ENCODE data around the gene C17orf75.

DNA sequence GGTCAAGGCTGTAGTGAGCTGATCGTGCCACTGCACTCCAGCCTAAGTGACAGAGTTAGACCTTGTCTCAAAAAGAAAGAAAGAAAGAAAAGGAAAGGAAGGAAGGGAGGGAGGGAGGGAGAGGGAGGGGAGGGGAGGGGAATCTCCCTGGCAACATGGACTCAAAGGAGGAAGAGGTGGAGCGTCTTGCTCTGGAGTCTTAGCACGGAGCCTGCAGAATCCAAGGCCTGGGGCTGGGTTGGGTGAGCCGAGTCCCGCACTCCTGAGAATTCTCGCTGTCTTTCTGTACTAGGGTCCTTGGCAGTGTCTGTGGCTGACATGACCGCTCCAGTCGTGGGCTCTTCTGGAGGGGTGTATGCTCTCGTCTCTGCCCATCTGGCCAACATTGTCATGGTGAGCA, 36.9 kb downstream of the C17orf75 start:
- TF ChIP-seq, protein P1, sequence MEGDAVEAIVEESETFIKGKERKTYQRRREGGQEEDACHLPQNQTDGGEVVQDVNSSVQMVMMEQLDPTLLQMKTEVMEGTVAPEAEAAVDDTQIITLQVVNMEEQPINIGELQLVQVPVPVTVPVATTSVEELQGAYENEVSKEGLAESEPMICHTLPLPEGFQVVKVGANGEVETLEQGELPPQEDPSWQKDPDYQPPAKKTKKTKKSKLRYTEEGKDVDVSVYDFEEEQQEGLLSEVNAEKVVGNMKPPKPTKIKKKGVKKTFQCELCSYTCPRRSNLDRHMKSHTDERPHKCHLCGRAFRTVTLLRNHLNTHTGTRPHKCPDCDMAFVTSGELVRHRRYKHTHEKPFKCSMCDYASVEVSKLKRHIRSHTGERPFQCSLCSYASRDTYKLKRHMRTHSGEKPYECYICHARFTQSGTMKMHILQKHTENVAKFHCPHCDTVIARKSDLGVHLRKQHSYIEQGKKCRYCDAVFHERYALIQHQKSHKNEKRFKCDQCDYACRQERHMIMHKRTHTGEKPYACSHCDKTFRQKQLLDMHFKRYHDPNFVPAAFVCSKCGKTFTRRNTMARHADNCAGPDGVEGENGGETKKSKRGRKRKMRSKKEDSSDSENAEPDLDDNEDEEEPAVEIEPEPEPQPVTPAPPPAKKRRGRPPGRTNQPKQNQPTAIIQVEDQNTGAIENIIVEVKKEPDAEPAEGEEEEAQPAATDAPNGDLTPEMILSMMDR (IDR thresholded peaks at IDR 0.05; ENCODE audit: insufficient read depth, low read length) = no peak
- TF ChIP-seq POLR2AphosphoS5 (IDR thresholded peaks at IDR 0.05; ENCODE audit: low read depth) = no peak

All from HL-60 (cell line).